NCI-H69 (cell line): ENCODE results near the gene CMTR2.

Source experiments
- DNase-seq: peaks from one replicate; lab custom pipeline; 2025; lab: John Stamatoyannopoulos, UW

CMTR2 gene

GRCh38 chr16:71276589-71277334, 12.4 kb downstream of the CMTR2 start:
- no peak for DNase-seq

- DNase-seq = no peak
These were observed 15.8 kb downstream of the CMTR2 start for GRCh38 chr16:71273384-71273783.

GRCh38 chr16:71264299-71264698, 24.9 kb downstream of the CMTR2 start:
- peak; percentile 10 for DNase-seq

GRCh38 chr16:71263582-71263981, 25.6 kb downstream of the CMTR2 start:
- no peak for DNase-seq

- DNase-seq = no peak
These were observed 26.8 kb downstream of the CMTR2 start for GRCh38 chr16:71262391-71262790.

- no peak for DNase-seq
These were observed 28.2 kb downstream of the CMTR2 start for GRCh38 chr16:71260995-71261394.

- DNase-seq = no peak
These were observed 30.1 kb downstream of the CMTR2 start for GRCh38 chr16:71259086-71259485.

- peak; percentile 56 for DNase-seq
These were observed 30.8 kb downstream of the CMTR2 start for GRCh38 chr16:71258372-71258771.

- no peak for DNase-seq
These were observed 31.4 kb downstream of the CMTR2 start for GRCh38 chr16:71257768-71258167.

GRCh38 chr16:71255721-71256120, 33.5 kb downstream of the CMTR2 start:
- DNase-seq = peak; percentile 88

GRCh38 chr16:71254832-71255525, 34.2 kb downstream of the CMTR2 start:
- DNase-seq = peak; percentile 82

GRCh38 chr16:71250461-71251235, 38.6 kb downstream of the CMTR2 start:
- no peak for DNase-seq

GRCh38 chr16:71249399-71249798, 39.8 kb downstream of the CMTR2 start:
- peak; percentile 0 for DNase-seq

GRCh38 chr16:71247478-71247877, 41.7 kb downstream of the CMTR2 start:
- no peak for DNase-seq

GRCh38 chr16:71246309-71246708, 42.9 kb downstream of the CMTR2 start:
- no peak for DNase-seq

GRCh38 chr16:71244521-71244920, 44.7 kb downstream of the CMTR2 start:
- no peak for DNase-seq

GRCh38 chr16:71242601-71243000, 46.6 kb downstream of the CMTR2 start:
- DNase-seq = no peak

- no peak for DNase-seq
These were observed 47.2 kb downstream of the CMTR2 start for GRCh38 chr16:71242036-71242435.
